H9 (cell line): ENCODE results near the gene CTNNA3. TPM values are rescaled to one million over a fixed set of nuclear protein-coding genes. Genes with fewer than 3 reads are reported as not detected.

Source experiments
- DNase-seq: peaks from one replicate; pipeline ENCODE4 v3.0.0-alpha.2; 2017
- H2AFZ ChIP-seq: one replicate; pipeline ENCODE4 v1.6.1; 2013; ENCODE audit warnings: mild to moderate bottlenecking, low read length, control low read depth, moderate library complexity
- H2AK5ac ChIP-seq: 2 replicates; pipeline ENCODE4 v1.6.1; 2013; ENCODE audit warnings: low read length, control low read depth, mixed read lengths; ENCODE audit not compliant: insufficient read length
- H2BK120ac ChIP-seq: one replicate; pipeline ENCODE4 v1.6.1; 2013; ENCODE audit warnings: low read depth, mild to moderate bottlenecking, low read length, control low read depth, inconsistent platforms; ENCODE audit not compliant: poor library complexity, severe bottlenecking
- H2BK12ac ChIP-seq: 2 replicates; pipeline ENCODE4 v1.6.1; 2013; ENCODE audit warnings: low read length, control low read depth, mixed read lengths, low read depth; ENCODE audit not compliant: insufficient read length
- H2BK15ac ChIP-seq: 2 replicates; pipeline ENCODE4 v1.6.1; 2013; ENCODE audit warnings: low read depth, low read length, control low read depth
- H2BK20ac ChIP-seq: one replicate; pipeline ENCODE4 v1.6.1; 2013; ENCODE audit warnings: low read depth, mild to moderate bottlenecking, low read length, control low read depth, inconsistent platforms; ENCODE audit not compliant: poor library complexity, severe bottlenecking
- H2BK5ac ChIP-seq: 2 replicates; pipeline ENCODE4 v1.6.1; 2013; ENCODE audit warnings: low read length, control low read depth, mixed read lengths; ENCODE audit not compliant: insufficient read length
- H3K14ac ChIP-seq: 2 replicates; pipeline ENCODE4 v1.6.1; 2013; ENCODE audit warnings: low read length, control low read depth; ENCODE audit not compliant: insufficient read depth
- H3K18ac ChIP-seq: 2 replicates; pipeline ENCODE4 v1.6.1; 2013; ENCODE audit warnings: low read depth, mild to moderate bottlenecking, mixed read lengths, low read length, control low read depth; ENCODE audit not compliant: insufficient read length
- H3K23ac ChIP-seq: 2 replicates; pipeline ENCODE4 v1.6.1; 2013; ENCODE audit warnings: low read length, control low read depth, mixed read lengths, low read depth; ENCODE audit not compliant: insufficient read length
- H3K23me2 ChIP-seq: 2 replicates; pipeline ENCODE4 v1.6.1; 2013; ENCODE audit warnings: low read depth, mild to moderate bottlenecking, mixed read lengths, low read length, control low read depth; ENCODE audit not compliant: insufficient read length, poor library complexity, severe bottlenecking
- H3K27ac ChIP-seq: 2 replicates; pipeline ENCODE4 v1.5.1; 2013; ENCODE audit warnings: low read length, control low read depth, mixed read lengths, low read depth; ENCODE audit not compliant: insufficient read length
- H3K27me3 ChIP-seq: 2 replicates; pipeline ENCODE4 v1.6.1; 2013; ENCODE audit warnings: low read length, control low read depth, inconsistent platforms; ENCODE audit not compliant: insufficient read depth
- H3K4ac ChIP-seq: 2 replicates; pipeline ENCODE4 v1.6.1; 2013; ENCODE audit warnings: low read depth, mild to moderate bottlenecking, control low read depth, inconsistent platforms, low read length, moderate library complexity
- H3K4me1 ChIP-seq: 2 replicates; pipeline ENCODE4 v1.6.1; 2013; ENCODE audit warnings: low read length, control low read depth, inconsistent platforms; ENCODE audit not compliant: insufficient read depth
- H3K4me2 ChIP-seq: 2 replicates; pipeline ENCODE4 v1.6.1; 2013; ENCODE audit warnings: low read length, control low read depth, mixed read lengths; ENCODE audit not compliant: insufficient read length, insufficient read depth
- H3K56ac ChIP-seq: 2 replicates; pipeline ENCODE4 v1.6.1; 2013; ENCODE audit warnings: low read depth, mild to moderate bottlenecking, mixed read lengths, low read length, control low read depth; ENCODE audit not compliant: insufficient read length
- H3K79me1 ChIP-seq: 2 replicates; pipeline ENCODE4 v1.6.1; 2013; ENCODE audit warnings: low read depth, mild to moderate bottlenecking, moderate library complexity, low read length, control low read depth, inconsistent platforms; ENCODE audit not compliant: insufficient read depth, poor library complexity, severe bottlenecking
- H3K79me2 ChIP-seq: 2 replicates; pipeline ENCODE4 v1.6.1; 2013; ENCODE audit warnings: low read length, control low read depth, inconsistent platforms; ENCODE audit not compliant: insufficient read depth
- H3K9ac ChIP-seq: 2 replicates; pipeline ENCODE4 v1.6.1; 2013; ENCODE audit warnings: low read length, control low read depth, mixed read lengths; ENCODE audit not compliant: insufficient read length; ENCODE audit errors: extremely low read depth
- H3K9me3 ChIP-seq: one replicate; pipeline ENCODE4 v1.6.1; 2013; ENCODE audit warnings: low read depth, low read length, inconsistent platforms; ENCODE audit not compliant: control insufficient read depth
- H3T11ph ChIP-seq: one replicate; pipeline ENCODE4 v1.6.1; 2013; ENCODE audit warnings: mild to moderate bottlenecking, low read length, control low read depth, inconsistent platforms
- H4K20me1 ChIP-seq: one replicate; pipeline ENCODE4 v1.6.1; 2013; ENCODE audit not compliant: control insufficient read depth, insufficient read length, insufficient read depth
- H4K5ac ChIP-seq: 2 replicates; pipeline ENCODE4 v1.6.1; 2013; ENCODE audit warnings: low read depth, mild to moderate bottlenecking, mixed read lengths, low read length, control low read depth; ENCODE audit not compliant: insufficient read length
- H4K8ac ChIP-seq: replicated peaks from 2 replicates; pipeline ENCODE4 v1.6.1; 2013; ENCODE audit warnings: low read length, control low read depth, mixed read lengths, low read depth; ENCODE audit not compliant: insufficient read length
- H4K91ac ChIP-seq: 2 replicates; pipeline ENCODE4 v1.6.1; 2013; ENCODE audit warnings: low read depth, mild to moderate bottlenecking, moderate library complexity, mixed read lengths, low read length, control low read depth; ENCODE audit not compliant: insufficient read length
- H3K27ac Mint-ChIP-seq, 3 experiments: 2 replicates in 2 of 3; 3 replicates in 1 of 3; pipeline ENCODE4 v1.8.0; 2020 to 2021; ENCODE audit warnings: mixed read lengths in 3 of 3, mild to moderate bottlenecking in 1 of 3, moderate library complexity in 1 of 3
- H3K27me3 Mint-ChIP-seq: 2 replicates; pipeline ENCODE4 v1.8.0; 2021; ENCODE audit warnings: low read depth, mild to moderate bottlenecking, moderate library complexity, mixed read lengths
- H3K36me3 Mint-ChIP-seq, 3 experiments: 2 replicates in 2 of 3; 3 replicates in 1 of 3; pipeline ENCODE4 v1.8.0; 2020 to 2021; ENCODE audit warnings: low read depth in 3 of 3, mixed read lengths in 3 of 3; ENCODE audit not compliant: insufficient read depth in 1 of 3
- H3K4me1 Mint-ChIP-seq, 2 experiments: 2 replicates each; pipeline ENCODE4 v1.8.0; 2020; ENCODE audit warnings: mixed read lengths in 2 of 2
- H3K4me3 Mint-ChIP-seq, 2 experiments: 2 replicates in 1 of 2; 3 replicates in 1 of 2; pipeline ENCODE4 v1.8.0; 2020 to 2021; ENCODE audit warnings: mild to moderate bottlenecking in 2 of 2, mixed read lengths in 2 of 2, moderate library complexity in 1 of 2
- H3K9me3 Mint-ChIP-seq, 2 experiments: 2 replicates in 1 of 2; 3 replicates in 1 of 2; pipeline ENCODE4 v1.8.0; 2020; ENCODE audit warnings: mild to moderate bottlenecking in 2 of 2, mixed read lengths in 2 of 2, moderate library complexity in 1 of 2
- CTCF ChIP-seq: fragments of 200-600 bp; sonication (generic); conservative IDR thresholded peaks from 3 replicates; pipeline ENCODE4 v1.8.0; 2021; ENCODE audit warnings: antibody characterized with exemption, mild to moderate bottlenecking
- WGBS: extraction: QIAGEN DNeasy Blood & Tissue Kit; methylation state at CpG from one replicate; pipeline ENCODE4 v1.1.7; 2013; ENCODE audit warnings: missing lambda C conversion rate, low lambda C conversion rate, mixed read lengths; ENCODE audit not compliant: insufficient read length; ENCODE audit errors: extremely low coverage; 5-methylcytosine and 5-hydroxymethylcytosine counted together
- total RNA-seq: library from RNA; stranded (reverse); gene quantifications from 2 replicates; pipeline ENCODE4 v1.2.1, GENCODE V29; 2021

CTNNA3 gene
- total RNA-seq, 1 experiment from 2014 or later: 3.3 TPM

DNA sequence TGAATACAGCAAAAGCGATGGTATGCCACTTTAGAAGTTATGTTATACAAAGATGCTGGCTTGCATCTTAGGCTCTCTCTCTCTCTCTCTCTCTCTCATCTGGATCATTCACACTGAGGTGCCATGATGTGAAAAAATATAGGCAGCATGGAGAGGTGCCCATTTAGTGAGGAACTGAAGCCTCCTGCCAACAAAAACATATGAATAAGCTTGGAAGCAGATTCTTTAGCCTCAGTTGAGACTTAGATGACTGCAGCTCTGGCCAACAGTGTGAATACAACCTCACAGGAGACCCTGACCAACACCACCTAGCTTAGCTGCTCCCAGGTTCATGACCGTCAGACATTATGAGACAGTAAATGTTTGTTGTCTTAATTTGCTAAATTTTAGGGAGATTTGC, 1330.3 kb downstream of the CTNNA3 start:
- Histone ChIP-seq H2BK20ac (no peak overlapping the region), H3K27me3 (no peaks in the 10 kb centered on the region), H3K18ac (no peak overlapping the region), H4K20me1 (no peaks in the 10 kb centered on the region), H2AFZ (no peak overlapping the region), H3K79me2 (no peaks in the 10 kb centered on the region), H3K9me3 (no peaks in the 10 kb centered on the region), H3T11ph (no peak overlapping the region), H4K5ac (no peak overlapping the region), H3K27ac (no peak overlapping the region), H4K91ac (no peak overlapping the region), H2AK5ac (no peak overlapping the region), H3K14ac (no peak overlapping the region), H3K56ac (no peak overlapping the region), H3K4me1 (no peaks in the 10 kb centered on the region), H2BK5ac (no peak overlapping the region), H3K9ac (no peak overlapping the region), H4K8ac (no peak overlapping the region), H3K4me2 (no peak overlapping the region), H3K79me1 (no peaks in the 10 kb centered on the region), H2BK12ac (no peak overlapping the region), H3K4ac (no peak overlapping the region), H3K23me2 (no peaks in the 10 kb centered on the region), H2BK15ac (no peak overlapping the region), H3K23ac (no peak overlapping the region), H2BK120ac (no peak overlapping the region)
- Mint-ChIP-seq H3K27ac (no peak overlapping the region), H3K9me3 (peaks cover 0 to 2% of the 10 kb centered on the region in 2 experiments; a peak in 3 of 5 replicates), H3K4me3 (no peak overlapping the region), H3K4me1 (no peaks in the 10 kb centered on the region), H3K27me3 (no peaks in the 10 kb centered on the region), H3K36me3 (no peaks in the 10 kb centered on the region)
- DNase-seq: no peak
- TF ChIP-seq CTCF: no peak
- WGBS: no CpG with 5 or more reads among the region's 2 CpGs
